ENCODE measurements around the gene MORN1. TPM values are rescaled to one million over a fixed set of nuclear protein-coding genes. Genes with fewer than 3 reads are reported as not detected.

The MORN1 gene
- total and polyA plus RNA-seq, 11 donors, result 2.2 to 8.2 (median 3.8) TPM

GRCh38 chr1:2272686-2273400 lies 118.5 kb downstream of the MORN1 start:
- peaks cover 0 to 5% (median 0%) of the 10 kb centered on the region in 9 donors for H3K36me3 ChIP-seq
- ATAC-seq, result no peak
- no peaks in the 10 kb centered on the region for H3K27me3 ChIP-seq
- WGBS, 4 donors, result 75 to 82% (median 76%) methylated on average over 25 to 28 of the region's 28 CpGs
- DNase-seq, result peak in 2 of 5 donors; percentile 12 to 59
- H3K4me3 ChIP-seq, result no peak overlapping the region
- peak overlapping the region in 6 of 12 donors; percentile 13 to 77 (median 58) for H3K27ac ChIP-seq
- TF ChIP-seq POLR2A (IDR thresholded peaks at IDR 0.05), result no peak
- TF ChIP-seq, protein P1, sequence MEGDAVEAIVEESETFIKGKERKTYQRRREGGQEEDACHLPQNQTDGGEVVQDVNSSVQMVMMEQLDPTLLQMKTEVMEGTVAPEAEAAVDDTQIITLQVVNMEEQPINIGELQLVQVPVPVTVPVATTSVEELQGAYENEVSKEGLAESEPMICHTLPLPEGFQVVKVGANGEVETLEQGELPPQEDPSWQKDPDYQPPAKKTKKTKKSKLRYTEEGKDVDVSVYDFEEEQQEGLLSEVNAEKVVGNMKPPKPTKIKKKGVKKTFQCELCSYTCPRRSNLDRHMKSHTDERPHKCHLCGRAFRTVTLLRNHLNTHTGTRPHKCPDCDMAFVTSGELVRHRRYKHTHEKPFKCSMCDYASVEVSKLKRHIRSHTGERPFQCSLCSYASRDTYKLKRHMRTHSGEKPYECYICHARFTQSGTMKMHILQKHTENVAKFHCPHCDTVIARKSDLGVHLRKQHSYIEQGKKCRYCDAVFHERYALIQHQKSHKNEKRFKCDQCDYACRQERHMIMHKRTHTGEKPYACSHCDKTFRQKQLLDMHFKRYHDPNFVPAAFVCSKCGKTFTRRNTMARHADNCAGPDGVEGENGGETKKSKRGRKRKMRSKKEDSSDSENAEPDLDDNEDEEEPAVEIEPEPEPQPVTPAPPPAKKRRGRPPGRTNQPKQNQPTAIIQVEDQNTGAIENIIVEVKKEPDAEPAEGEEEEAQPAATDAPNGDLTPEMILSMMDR (IDR thresholded peaks at IDR 0.05), result no peak
- peaks cover 28 to 100% (median 96%) of the 10 kb centered on the region in 12 donors for H3K4me1 ChIP-seq
- no peaks in the 10 kb centered on the region for H3K9me3 ChIP-seq
- intact Hi-C loops (cut with DNase I), result loop anchor here in 3 of 10 donors (5.0 kb wide), 2 partner anchors 36 to 41 kb away; no protein-coding TSS in a partner anchor

DNA sequence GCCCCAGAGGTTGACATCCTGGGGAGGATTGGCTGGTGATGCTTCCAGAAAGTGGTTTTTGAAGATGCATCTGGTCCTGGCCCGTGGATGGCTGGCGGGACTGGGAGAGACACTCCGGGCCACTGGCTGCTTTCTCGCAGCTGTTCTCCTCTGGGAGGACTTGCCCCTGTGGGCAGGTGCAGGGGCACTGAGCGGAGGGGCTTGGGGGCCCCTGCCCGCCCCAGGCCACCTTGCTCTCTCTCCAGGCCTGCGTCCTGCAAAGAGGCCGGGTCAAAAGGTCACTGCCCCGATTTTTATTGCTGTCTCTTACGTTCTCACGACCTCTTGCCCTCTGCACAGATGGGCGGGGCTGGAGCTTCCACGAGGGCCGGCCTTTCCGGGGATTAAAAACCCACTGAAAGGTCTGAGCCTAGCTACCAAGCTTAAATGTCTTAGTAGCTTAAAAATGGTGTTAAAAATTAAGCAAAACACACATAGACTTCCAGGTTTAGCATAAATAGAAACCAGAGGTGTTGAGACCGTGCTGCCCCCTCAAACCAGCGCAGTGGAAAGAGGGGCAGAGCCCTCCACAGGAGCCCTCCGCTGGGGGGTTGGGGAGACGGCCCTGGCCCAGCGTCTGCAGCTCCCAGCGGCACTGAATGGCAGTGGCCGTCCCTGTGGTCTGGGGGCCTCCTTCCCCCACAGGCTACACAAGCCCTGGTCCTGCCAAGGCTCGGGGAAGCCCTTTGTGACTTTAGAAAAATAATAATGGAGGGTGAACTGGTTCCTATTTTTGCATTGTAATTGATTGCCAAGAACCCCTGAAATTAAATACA lies 119.3 kb downstream of the MORN1 start:
- 45 to 63% (median 55%) methylated on average over 21 to 23 of the region's 23 CpGs for WGBS, 4 donors
- ATAC-seq (no peak), DNase-seq (peak in 2 of 5 donors; percentile 44 to 61)
- no peaks in the 10 kb centered on the region for H3K27me3 ChIP-seq
- H3K9me3 ChIP-seq, result no peaks in the 10 kb centered on the region
- H3K4me1 ChIP-seq, result peaks cover 36 to 100% (median 97%) of the 10 kb centered on the region in 12 donors
- H3K27ac ChIP-seq, result peak overlapping the region in 7 of 12 donors; percentile 24 to 77 (median 61)
- H3K4me3 ChIP-seq, result no peak overlapping the region
- intact Hi-C loops (cut with DNase I), result loop anchor here in 3 of 10 donors (5.0 kb wide), 2 partner anchors 35 to 40 kb away; no protein-coding TSS in a partner anchor
- H3K36me3 ChIP-seq, result no peaks in the 10 kb centered on the region
- TF ChIP-seq POLR2A (IDR thresholded peaks at IDR 0.05), result no peak
- TF ChIP-seq, protein P1 (IDR thresholded peaks at IDR 0.05), result no peak

Other genes starting within 250 kb of the MORN1 start
- gene FAAP20, start 196.8 kb downstream of the MORN1 start, total RNA-seq, result 10 to 100 TPM; 20.9 to 50.8 (median 34.8) TPM
- gene FAAP20, start 196.8 kb downstream of the MORN1 start, polyA plus RNA-seq, result 10 to 100 TPM; 57.3 to 61.3 TPM
- 10 to 100 TPM; 28.8 to 52.7 (median 41.3) TPM for gene SKI, start 163.2 kb downstream of the MORN1 start, total RNA-seq
- gene SKI, start 163.2 kb downstream of the MORN1 start, polyA plus RNA-seq, result 10 to 100 TPM; 16.9 to 28.7 TPM
- gene RER1, start 287 bp upstream of the MORN1 start, total RNA-seq, result 100 to 1,000 TPM in 3 of 9 donors, 10 to 100 TPM in 6; 47.1 to 124 (median 78.3) TPM
- gene RER1, start 287 bp upstream of the MORN1 start, polyA plus RNA-seq, result 10 to 100 TPM; 43.3 to 92.4 TPM
- gene PEX10, start 21.0 kb upstream of the MORN1 start, total RNA-seq, result 10 to 100 TPM; 17.2 to 26.5 (median 18.9) TPM
- 10 to 100 TPM; 14.7 to 18.6 TPM for gene PEX10, start 21.0 kb upstream of the MORN1 start, polyA plus RNA-seq
- 1 to 10 TPM in 2 of 9 donors, under 1 TPM in 3, not detected in 4; 0.05 to 1.0 (median 0.36) TPM for gene PLCH2, start 84.7 kb upstream of the MORN1 start, total RNA-seq
- gene PLCH2, start 84.7 kb upstream of the MORN1 start, polyA plus RNA-seq, result under 1 TPM; 0.04 to 0.08 TPM
- gene PANK4, start 135.0 kb upstream of the MORN1 start, total RNA-seq, result 10 to 100 TPM; 27.2 to 43.0 (median 36.6) TPM
- 10 to 100 TPM; 31.4 to 33.1 TPM for gene PANK4, start 135.0 kb upstream of the MORN1 start, polyA plus RNA-seq
- 1 to 10 TPM in 7 of 9 donors, under 1 TPM in 2; 0.45 to 2.0 (median 1.3) TPM for gene HES5, start 138.7 kb upstream of the MORN1 start, total RNA-seq
- under 1 TPM; 0.42 to 0.83 TPM for gene HES5, start 138.7 kb upstream of the MORN1 start, polyA plus RNA-seq
- 10 to 100 TPM in 8 of 9 donors, 1 to 10 TPM in 1; 7.8 to 70.8 (median 14.3) TPM for gene TNFRSF14, start 164.8 kb upstream of the MORN1 start, total RNA-seq
- 10 to 100 TPM; 13.6 to 22.5 TPM for gene TNFRSF14, start 164.8 kb upstream of the MORN1 start, polyA plus RNA-seq
- 10 to 100 TPM in 2 of 9 donors, 1 to 10 TPM in 7; 5.1 to 13.9 (median 7.2) TPM for gene PRXL2B, start 195.2 kb upstream of the MORN1 start, total RNA-seq
- 1 to 10 TPM; 8.6 to 9.2 TPM for gene PRXL2B, start 195.2 kb upstream of the MORN1 start, polyA plus RNA-seq
- gene MMEL1, start 241.5 kb upstream of the MORN1 start, total RNA-seq, result 1 to 10 TPM in 2 of 9 donors, under 1 TPM in 2, not detected in 5; 0.47 to 2.6 (median 1.6) TPM
- 1 to 10 TPM in 1 of 2 donors, under 1 TPM in 1; 0.30 to 1.1 TPM for gene MMEL1, start 241.5 kb upstream of the MORN1 start, polyA plus RNA-seq